H9 (cell line): Measurements from ENCODE around the gene CPXM2. TPM values are rescaled to one million over a fixed set of nuclear protein-coding genes. Genes with fewer than 3 reads are reported as not detected.

Experiments
- DNase-seq: peaks from one replicate; pipeline ENCODE4 v3.0.0-alpha.2; 2017
- H2AFZ ChIP-seq: one replicate; pipeline ENCODE4 v1.6.1; 2013; ENCODE audit warnings: mild to moderate bottlenecking, low read length, control low read depth, moderate library complexity
- H2AK5ac ChIP-seq: 2 replicates; pipeline ENCODE4 v1.6.1; 2013; ENCODE audit warnings: low read length, control low read depth, mixed read lengths; ENCODE audit not compliant: insufficient read length
- H2BK120ac ChIP-seq: one replicate; pipeline ENCODE4 v1.6.1; 2013; ENCODE audit warnings: low read depth, mild to moderate bottlenecking, low read length, control low read depth, inconsistent platforms; ENCODE audit not compliant: poor library complexity, severe bottlenecking
- H2BK12ac ChIP-seq: 2 replicates; pipeline ENCODE4 v1.6.1; 2013; ENCODE audit warnings: low read length, control low read depth, mixed read lengths, low read depth; ENCODE audit not compliant: insufficient read length
- H2BK15ac ChIP-seq: 2 replicates; pipeline ENCODE4 v1.6.1; 2013; ENCODE audit warnings: low read depth, low read length, control low read depth
- H2BK20ac ChIP-seq: one replicate; pipeline ENCODE4 v1.6.1; 2013; ENCODE audit warnings: low read depth, mild to moderate bottlenecking, low read length, control low read depth, inconsistent platforms; ENCODE audit not compliant: poor library complexity, severe bottlenecking
- H2BK5ac ChIP-seq: 2 replicates; pipeline ENCODE4 v1.6.1; 2013; ENCODE audit warnings: low read length, control low read depth, mixed read lengths; ENCODE audit not compliant: insufficient read length
- H3K14ac ChIP-seq: 2 replicates; pipeline ENCODE4 v1.6.1; 2013; ENCODE audit warnings: low read length, control low read depth; ENCODE audit not compliant: insufficient read depth
- H3K18ac ChIP-seq: 2 replicates; pipeline ENCODE4 v1.6.1; 2013; ENCODE audit warnings: low read depth, mild to moderate bottlenecking, mixed read lengths, low read length, control low read depth; ENCODE audit not compliant: insufficient read length
- H3K23ac ChIP-seq: 2 replicates; pipeline ENCODE4 v1.6.1; 2013; ENCODE audit warnings: low read length, control low read depth, mixed read lengths, low read depth; ENCODE audit not compliant: insufficient read length
- H3K23me2 ChIP-seq: 2 replicates; pipeline ENCODE4 v1.6.1; 2013; ENCODE audit warnings: low read depth, mild to moderate bottlenecking, mixed read lengths, low read length, control low read depth; ENCODE audit not compliant: insufficient read length, poor library complexity, severe bottlenecking
- H3K27ac ChIP-seq: 2 replicates; pipeline ENCODE4 v1.5.1; 2013; ENCODE audit warnings: low read length, control low read depth, mixed read lengths, low read depth; ENCODE audit not compliant: insufficient read length
- H3K27me3 ChIP-seq: 2 replicates; pipeline ENCODE4 v1.6.1; 2013; ENCODE audit warnings: low read length, control low read depth, inconsistent platforms; ENCODE audit not compliant: insufficient read depth
- H3K4ac ChIP-seq: 2 replicates; pipeline ENCODE4 v1.6.1; 2013; ENCODE audit warnings: low read depth, mild to moderate bottlenecking, control low read depth, inconsistent platforms, low read length, moderate library complexity
- H3K4me1 ChIP-seq: 2 replicates; pipeline ENCODE4 v1.6.1; 2013; ENCODE audit warnings: low read length, control low read depth, inconsistent platforms; ENCODE audit not compliant: insufficient read depth
- H3K4me2 ChIP-seq: 2 replicates; pipeline ENCODE4 v1.6.1; 2013; ENCODE audit warnings: low read length, control low read depth, mixed read lengths; ENCODE audit not compliant: insufficient read length, insufficient read depth
- H3K56ac ChIP-seq: 2 replicates; pipeline ENCODE4 v1.6.1; 2013; ENCODE audit warnings: low read depth, mild to moderate bottlenecking, mixed read lengths, low read length, control low read depth; ENCODE audit not compliant: insufficient read length
- H3K79me1 ChIP-seq: 2 replicates; pipeline ENCODE4 v1.6.1; 2013; ENCODE audit warnings: low read depth, mild to moderate bottlenecking, moderate library complexity, low read length, control low read depth, inconsistent platforms; ENCODE audit not compliant: insufficient read depth, poor library complexity, severe bottlenecking
- H3K79me2 ChIP-seq: 2 replicates; pipeline ENCODE4 v1.6.1; 2013; ENCODE audit warnings: low read length, control low read depth, inconsistent platforms; ENCODE audit not compliant: insufficient read depth
- H3K9ac ChIP-seq: 2 replicates; pipeline ENCODE4 v1.6.1; 2013; ENCODE audit warnings: low read length, control low read depth, mixed read lengths; ENCODE audit not compliant: insufficient read length; ENCODE audit errors: extremely low read depth
- H3K9me3 ChIP-seq: one replicate; pipeline ENCODE4 v1.6.1; 2013; ENCODE audit warnings: low read depth, low read length, inconsistent platforms; ENCODE audit not compliant: control insufficient read depth
- H3T11ph ChIP-seq: one replicate; pipeline ENCODE4 v1.6.1; 2013; ENCODE audit warnings: mild to moderate bottlenecking, low read length, control low read depth, inconsistent platforms
- H4K20me1 ChIP-seq: one replicate; pipeline ENCODE4 v1.6.1; 2013; ENCODE audit not compliant: control insufficient read depth, insufficient read length, insufficient read depth
- H4K5ac ChIP-seq: 2 replicates; pipeline ENCODE4 v1.6.1; 2013; ENCODE audit warnings: low read depth, mild to moderate bottlenecking, mixed read lengths, low read length, control low read depth; ENCODE audit not compliant: insufficient read length
- H4K8ac ChIP-seq: replicated peaks from 2 replicates; pipeline ENCODE4 v1.6.1; 2013; ENCODE audit warnings: low read length, control low read depth, mixed read lengths, low read depth; ENCODE audit not compliant: insufficient read length
- H4K91ac ChIP-seq: 2 replicates; pipeline ENCODE4 v1.6.1; 2013; ENCODE audit warnings: low read depth, mild to moderate bottlenecking, moderate library complexity, mixed read lengths, low read length, control low read depth; ENCODE audit not compliant: insufficient read length
- H3K27ac Mint-ChIP-seq, 3 experiments: 2 replicates in 2 of 3; 3 replicates in 1 of 3; pipeline ENCODE4 v1.8.0; 2020 to 2021; ENCODE audit warnings: mixed read lengths in 3 of 3, mild to moderate bottlenecking in 1 of 3, moderate library complexity in 1 of 3
- H3K27me3 Mint-ChIP-seq: 2 replicates; pipeline ENCODE4 v1.8.0; 2021; ENCODE audit warnings: low read depth, mild to moderate bottlenecking, moderate library complexity, mixed read lengths
- H3K36me3 Mint-ChIP-seq, 3 experiments: 2 replicates in 2 of 3; 3 replicates in 1 of 3; pipeline ENCODE4 v1.8.0; 2020 to 2021; ENCODE audit warnings: low read depth in 3 of 3, mixed read lengths in 3 of 3; ENCODE audit not compliant: insufficient read depth in 1 of 3
- H3K4me1 Mint-ChIP-seq, 2 experiments: 2 replicates each; pipeline ENCODE4 v1.8.0; 2020; ENCODE audit warnings: mixed read lengths in 2 of 2
- H3K4me3 Mint-ChIP-seq, 2 experiments: 2 replicates in 1 of 2; 3 replicates in 1 of 2; pipeline ENCODE4 v1.8.0; 2020 to 2021; ENCODE audit warnings: mild to moderate bottlenecking in 2 of 2, mixed read lengths in 2 of 2, moderate library complexity in 1 of 2
- H3K9me3 Mint-ChIP-seq, 2 experiments: 2 replicates in 1 of 2; 3 replicates in 1 of 2; pipeline ENCODE4 v1.8.0; 2020; ENCODE audit warnings: mild to moderate bottlenecking in 2 of 2, mixed read lengths in 2 of 2, moderate library complexity in 1 of 2
- WGBS: extraction: QIAGEN DNeasy Blood & Tissue Kit; methylation state at CpG from one replicate; pipeline ENCODE4 v1.1.7; 2013; ENCODE audit warnings: missing lambda C conversion rate, low lambda C conversion rate, mixed read lengths; ENCODE audit not compliant: insufficient read length; ENCODE audit errors: extremely low coverage; 5-methylcytosine and 5-hydroxymethylcytosine counted together
- total RNA-seq: library from RNA; stranded (reverse); gene quantifications from 2 replicates; pipeline ENCODE4 v1.2.1, GENCODE V29; 2021
- TF ChIP-seq, protein P1 (sequence below): fragments of 200-600 bp; sonication (generic); conservative IDR thresholded peaks from 3 replicates; pipeline ENCODE4 v1.8.0; 2021; ENCODE audit warnings: antibody characterized with exemption, mild to moderate bottlenecking

CPXM2 gene
- total RNA-seq, 1 experiment from 2014 or later = 1.7 TPM

DNA sequence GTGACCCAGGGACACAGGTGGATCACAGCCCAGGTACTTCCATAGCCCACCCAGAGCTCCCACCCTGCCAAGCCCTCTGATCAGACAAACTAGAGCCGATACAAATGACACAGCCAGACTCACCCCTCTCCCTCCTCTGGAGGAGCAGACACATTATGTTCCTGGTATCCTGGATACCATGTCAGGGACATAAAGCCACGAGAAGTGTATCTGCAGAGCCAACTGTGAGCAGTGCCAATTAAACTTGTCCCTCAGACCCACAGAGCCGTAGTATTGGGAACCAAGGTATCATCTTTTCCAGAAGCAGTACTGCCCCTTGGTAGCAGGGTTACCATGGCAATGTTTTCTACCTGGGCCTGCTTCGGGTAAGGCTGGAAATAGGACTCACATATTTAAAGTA lies 47.3 kb upstream of the CPXM2 start:
- H3K79me1 ChIP-seq = no peaks in the 10 kb centered on the region
- H2BK15ac ChIP-seq = no peak overlapping the region
- no peak overlapping the region for H3K9ac ChIP-seq
- no peak overlapping the region for H2BK5ac ChIP-seq
- no peak for DNase-seq
- no peaks in the 10 kb centered on the region; the same call in none of the 2 replicates for H3K27me3 Mint-ChIP-seq
- H3K4ac ChIP-seq = no peak overlapping the region
- no peak overlapping the region for H2BK20ac ChIP-seq
- H3K36me3 Mint-ChIP-seq = peaks cover 3 to 7% (median 3%) of the 10 kb centered on the region in 3 experiments; a peak in 5 of 7 replicates
- H4K5ac ChIP-seq = no peak overlapping the region
- no peaks in the 10 kb centered on the region for H3K9me3 ChIP-seq
- no peak overlapping the region for H4K91ac ChIP-seq
- no peak overlapping the region for H2BK120ac ChIP-seq
- H3K9me3 Mint-ChIP-seq = peaks cover 3 to 10% of the 10 kb centered on the region in 2 experiments; a peak in 4 of 5 replicates
- no peaks in the 10 kb centered on the region for H3K79me2 ChIP-seq
- H2BK12ac ChIP-seq = no peak overlapping the region
- no peaks in the 10 kb centered on the region for H4K20me1 ChIP-seq
- no peak overlapping the region for H3K56ac ChIP-seq
- H3K27ac Mint-ChIP-seq = no peak overlapping the region
- no peak overlapping the region for H3K4me2 ChIP-seq
- no peaks in the 10 kb centered on the region for H3K23me2 ChIP-seq
- H3K27me3 ChIP-seq = no peaks in the 10 kb centered on the region
- H2AK5ac ChIP-seq = no peak overlapping the region
- TF ChIP-seq, protein P1, sequence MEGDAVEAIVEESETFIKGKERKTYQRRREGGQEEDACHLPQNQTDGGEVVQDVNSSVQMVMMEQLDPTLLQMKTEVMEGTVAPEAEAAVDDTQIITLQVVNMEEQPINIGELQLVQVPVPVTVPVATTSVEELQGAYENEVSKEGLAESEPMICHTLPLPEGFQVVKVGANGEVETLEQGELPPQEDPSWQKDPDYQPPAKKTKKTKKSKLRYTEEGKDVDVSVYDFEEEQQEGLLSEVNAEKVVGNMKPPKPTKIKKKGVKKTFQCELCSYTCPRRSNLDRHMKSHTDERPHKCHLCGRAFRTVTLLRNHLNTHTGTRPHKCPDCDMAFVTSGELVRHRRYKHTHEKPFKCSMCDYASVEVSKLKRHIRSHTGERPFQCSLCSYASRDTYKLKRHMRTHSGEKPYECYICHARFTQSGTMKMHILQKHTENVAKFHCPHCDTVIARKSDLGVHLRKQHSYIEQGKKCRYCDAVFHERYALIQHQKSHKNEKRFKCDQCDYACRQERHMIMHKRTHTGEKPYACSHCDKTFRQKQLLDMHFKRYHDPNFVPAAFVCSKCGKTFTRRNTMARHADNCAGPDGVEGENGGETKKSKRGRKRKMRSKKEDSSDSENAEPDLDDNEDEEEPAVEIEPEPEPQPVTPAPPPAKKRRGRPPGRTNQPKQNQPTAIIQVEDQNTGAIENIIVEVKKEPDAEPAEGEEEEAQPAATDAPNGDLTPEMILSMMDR = no peak
- H3T11ph ChIP-seq = no peak overlapping the region
- H3K27ac ChIP-seq = no peak overlapping the region
- no peak overlapping the region for H4K8ac ChIP-seq
- no peaks in the 10 kb centered on the region for H3K4me1 ChIP-seq
- H3K14ac ChIP-seq = no peak overlapping the region
- WGBS = no CpG with 5 or more reads among the region's 4 CpGs
- H3K23ac ChIP-seq = no peak overlapping the region
- no peak overlapping the region for H3K4me3 Mint-ChIP-seq
- peaks cover 16 to 17% of the 10 kb centered on the region in 2 experiments for H3K4me1 Mint-ChIP-seq
- no peak overlapping the region for H2AFZ ChIP-seq
- H3K18ac ChIP-seq = no peak overlapping the region
